ENCODE results near the gene ETNPPL. TPM values are rescaled to one million over a fixed set of nuclear protein-coding genes. Genes with fewer than 3 reads are reported as not detected.

ETNPPL gene
- total RNA-seq, 1 donor = not detected

GRCh38 chr4:108793415-108793814 lies 30.6 kb upstream of the ETNPPL start:
- H3K27me3 ChIP-seq (ENCODE audit: insufficient read depth, low read length) = no peaks in the 10 kb centered on the region
- no peaks in the 10 kb centered on the region for H3K36me3 ChIP-seq (ENCODE audit: insufficient read depth, low read length)
- H3K79me2 ChIP-seq (ENCODE audit: insufficient read depth, low read length) = no peaks in the 10 kb centered on the region
- H3K27ac ChIP-seq (ENCODE audit: low read depth, low read length) = no peak overlapping the region
- peak; percentile 18 for DNase-seq (ENCODE audit: insufficient read length, low spot score, missing footprints)
- peaks cover 4% of the 10 kb centered on the region for H3K4me1 ChIP-seq (ENCODE audit: insufficient read depth, low read length)
- no peak for TF ChIP-seq CTCF (IDR thresholded peaks at IDR 0.05; ENCODE audit: extremely low read depth, low read depth, low read length)
- H4K20me1 ChIP-seq (ENCODE audit: insufficient read depth, low read length) = no peaks in the 10 kb centered on the region
- H2AFZ ChIP-seq (ENCODE audit: low read length) = no peak overlapping the region
- no peaks in the 10 kb centered on the region for H3K9me3 ChIP-seq (ENCODE audit: low read depth, low read length)
- no peak overlapping the region for H3K4me3 ChIP-seq (ENCODE audit: insufficient read depth, low read length)
- no peak overlapping the region for H3K4me2 ChIP-seq (ENCODE audit: insufficient read depth, low read length)

- H4K20me1 ChIP-seq (ENCODE audit: insufficient read depth, low read length) = no peaks in the 10 kb centered on the region
- H3K27me3 ChIP-seq (ENCODE audit: insufficient read depth, low read length) = no peaks in the 10 kb centered on the region
- no peak overlapping the region for H2AFZ ChIP-seq (ENCODE audit: low read length)
- no peaks in the 10 kb centered on the region for H3K4me1 ChIP-seq (ENCODE audit: insufficient read depth, low read length)
- TF ChIP-seq CTCF (IDR thresholded peaks at IDR 0.05; ENCODE audit: extremely low read depth, low read depth, low read length) = no peak
- no peak overlapping the region for H3K4me3 ChIP-seq (ENCODE audit: insufficient read depth, low read length)
- H3K27ac ChIP-seq (ENCODE audit: low read depth, low read length) = no peak overlapping the region
- H3K79me2 ChIP-seq (ENCODE audit: insufficient read depth, low read length) = no peaks in the 10 kb centered on the region
- H3K4me2 ChIP-seq (ENCODE audit: insufficient read depth, low read length) = no peak overlapping the region
- H3K9me3 ChIP-seq (ENCODE audit: low read depth, low read length) = no peaks in the 10 kb centered on the region
- no peaks in the 10 kb centered on the region for H3K36me3 ChIP-seq (ENCODE audit: insufficient read depth, low read length)
- no peak for DNase-seq (ENCODE audit: insufficient read length, low spot score, missing footprints)
These were observed 25.9 kb upstream of the ETNPPL start for GRCh38 chr4:108788731-108789130.

GRCh38 chr4:108787724-108788123 lies 24.9 kb upstream of the ETNPPL start:
- Histone ChIP-seq H3K27me3 (ENCODE audit: insufficient read depth, low read length) (no peaks in the 10 kb centered on the region), H3K36me3 (ENCODE audit: insufficient read depth, low read length) (no peaks in the 10 kb centered on the region), H4K20me1 (ENCODE audit: insufficient read depth, low read length) (no peaks in the 10 kb centered on the region), H3K4me1 (ENCODE audit: insufficient read depth, low read length) (no peaks in the 10 kb centered on the region), H3K9me3 (ENCODE audit: low read depth, low read length) (no peaks in the 10 kb centered on the region), H3K4me2 (ENCODE audit: insufficient read depth, low read length) (no peak overlapping the region), H2AFZ (ENCODE audit: low read length) (no peak overlapping the region), H3K79me2 (ENCODE audit: insufficient read depth, low read length) (no peaks in the 10 kb centered on the region), H3K4me3 (ENCODE audit: insufficient read depth, low read length) (no peak overlapping the region), H3K27ac (ENCODE audit: low read depth, low read length) (no peak overlapping the region)
- no peak for TF ChIP-seq CTCF (IDR thresholded peaks at IDR 0.05; ENCODE audit: extremely low read depth, low read depth, low read length)
- no peak for DNase-seq (ENCODE audit: insufficient read length, low spot score, missing footprints)

GRCh38 chr4:108787106-108787505 lies 24.3 kb upstream of the ETNPPL start:
- Histone ChIP-seq H3K4me1 (ENCODE audit: insufficient read depth, low read length) (no peaks in the 10 kb centered on the region), H2AFZ (ENCODE audit: low read length) (no peak overlapping the region), H3K27me3 (ENCODE audit: insufficient read depth, low read length) (no peaks in the 10 kb centered on the region), H3K27ac (ENCODE audit: low read depth, low read length) (no peak overlapping the region), H3K4me3 (ENCODE audit: insufficient read depth, low read length) (no peak overlapping the region), H3K79me2 (ENCODE audit: insufficient read depth, low read length) (no peaks in the 10 kb centered on the region), H4K20me1 (ENCODE audit: insufficient read depth, low read length) (no peaks in the 10 kb centered on the region), H3K9me3 (ENCODE audit: low read depth, low read length) (no peaks in the 10 kb centered on the region), H3K4me2 (ENCODE audit: insufficient read depth, low read length) (no peak overlapping the region), H3K36me3 (ENCODE audit: insufficient read depth, low read length) (no peaks in the 10 kb centered on the region)
- DNase-seq (ENCODE audit: insufficient read length, low spot score, missing footprints) = no peak
- no peak for TF ChIP-seq CTCF (IDR thresholded peaks at IDR 0.05; ENCODE audit: extremely low read depth, low read depth, low read length)

Data from osteoblast (primary cell).